MCF 10A (cell line): ENCODE results near the gene RBM20. TPM values are rescaled to one million over a fixed set of nuclear protein-coding genes. Genes with fewer than 3 reads are reported as not detected.

Experiments used
- BruUV-seq: library from RNA; stranded (reverse); fragments of 400-500 nt; replicated peaks from 2 replicates; lab custom pipeline; 2021; lab: Mats Ljungman, UMichigan
- CTCF ChIA-PET: fragments of 300-600 bp; sonication (Branson Sonifier 250); formaldehyde crosslinking; extraction: SDS; loops from one replicate; lab custom pipeline; 2021; ENCODE audit warnings: antibody characterized with exemption, inconsistent platforms; lab: Yijun Ruan, JAX
- POLR2A ChIA-PET: fragments of 300-600, 350-650 bp; sonication (Branson Sonifier 250); formaldehyde crosslinking; extraction: SDS; loops from one replicate; lab custom pipeline; 2020; ENCODE audit warnings: antibody characterized with exemption, inconsistent platforms; lab: Yijun Ruan, JAX
- DNase-seq: peaks from one replicate; pipeline ENCODE4 v3.0.0-alpha.2; 2018; ENCODE audit not compliant: unreplicated experiment
- H3K27ac Mint-ChIP-seq: one replicate; pipeline ENCODE4 v1.8.0; 2022; ENCODE audit warnings: mild to moderate bottlenecking, low read depth, mixed read lengths; ENCODE audit not compliant: unreplicated experiment
- H3K27me3 Mint-ChIP-seq: one replicate; pipeline ENCODE4 v1.8.0; 2022; ENCODE audit warnings: mixed read lengths; ENCODE audit not compliant: insufficient read depth, unreplicated experiment
- H3K36me3 Mint-ChIP-seq: one replicate; pipeline ENCODE4 v1.8.0; 2022; ENCODE audit warnings: mild to moderate bottlenecking, moderate library complexity, mixed read lengths; ENCODE audit not compliant: insufficient read depth, unreplicated experiment
- H3K4me1 Mint-ChIP-seq: one replicate; pipeline ENCODE4 v1.8.0; 2022; ENCODE audit warnings: mixed read lengths; ENCODE audit not compliant: insufficient read depth, unreplicated experiment
- H3K4me3 Mint-ChIP-seq: one replicate; pipeline ENCODE4 v1.8.0; 2022; ENCODE audit warnings: mild to moderate bottlenecking, moderate library complexity, mixed read lengths; ENCODE audit not compliant: unreplicated experiment
- H3K9me3 Mint-ChIP-seq: one replicate; pipeline ENCODE4 v1.8.0; 2022; ENCODE audit warnings: mixed read lengths; ENCODE audit not compliant: unreplicated experiment
- intact Hi-C: fragments of 100-400 bp; cut with micrococcal nuclease; formaldehyde crosslinking; loops from 2 replicates; pipeline ENCODE4 v1.14.1; 2022
- total RNA-seq: library from RNA; stranded (reverse); gene quantifications from 2 replicates; pipeline ENCODE4 v1.2.3, GENCODE V29; 2022
- TF ChIP-seq, protein P1 (sequence below): fragments of 200-600 bp; IDR thresholded peaks from one replicate; pipeline ENCODE4 v1.8.0; 2022; ENCODE audit warnings: antibody characterized with exemption, mild to moderate bottlenecking; ENCODE audit not compliant: unreplicated experiment

Gene RBM20
- total RNA-seq, 1 experiment from 2014 or later, result not detected

DNA sequence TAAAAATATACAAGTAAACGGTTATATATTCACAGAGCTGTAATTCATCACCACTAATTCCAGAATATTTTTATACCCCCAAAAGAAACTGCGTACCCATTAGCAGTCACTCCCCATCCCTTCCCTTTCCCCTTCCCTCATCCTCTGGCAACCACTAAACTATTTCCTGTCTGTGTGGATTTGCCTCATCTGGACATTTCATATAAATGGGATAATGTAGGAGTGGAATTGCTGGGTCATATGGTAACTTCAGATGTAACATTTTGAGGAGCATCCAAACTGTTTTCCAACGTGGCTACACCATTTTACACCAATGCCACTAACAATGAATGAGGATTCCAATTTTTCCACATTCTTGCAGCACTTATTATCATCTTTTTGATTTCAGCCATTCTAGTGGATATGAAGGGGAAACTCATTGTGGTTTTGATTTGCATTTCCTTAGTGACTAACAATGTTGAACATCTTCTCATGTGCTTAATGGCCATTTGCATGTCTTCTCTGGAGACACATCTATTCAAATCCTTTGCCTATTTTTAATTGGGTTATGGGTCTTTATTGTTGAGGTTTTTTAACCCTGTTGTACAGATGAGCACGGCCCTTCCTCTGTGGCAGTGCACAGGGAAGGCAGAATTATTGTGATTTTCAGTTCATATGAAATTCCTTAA is 79.2 kb downstream of the RBM20 start:
- H3K9me3 Mint-ChIP-seq, result no peaks in the 10 kb centered on the region
- H3K4me1 Mint-ChIP-seq, result peaks cover 11% of the 10 kb centered on the region
- intact Hi-C loops, result no loop called here
- no peak overlapping the region for H3K4me3 Mint-ChIP-seq
- no peak overlapping the region for H3K27ac Mint-ChIP-seq
- no TSS peak for BruUV-seq
- ChIA-PET POLR2A (no interaction called here), CTCF (interaction anchor here (1.1 kb wide), 1 partner anchor 16 kb away, joined by 3 read pairs; no protein-coding TSS in a partner anchor)
- H3K36me3 Mint-ChIP-seq, result no peaks in the 10 kb centered on the region
- H3K27me3 Mint-ChIP-seq, result no peaks in the 10 kb centered on the region
- TF ChIP-seq, protein P1, sequence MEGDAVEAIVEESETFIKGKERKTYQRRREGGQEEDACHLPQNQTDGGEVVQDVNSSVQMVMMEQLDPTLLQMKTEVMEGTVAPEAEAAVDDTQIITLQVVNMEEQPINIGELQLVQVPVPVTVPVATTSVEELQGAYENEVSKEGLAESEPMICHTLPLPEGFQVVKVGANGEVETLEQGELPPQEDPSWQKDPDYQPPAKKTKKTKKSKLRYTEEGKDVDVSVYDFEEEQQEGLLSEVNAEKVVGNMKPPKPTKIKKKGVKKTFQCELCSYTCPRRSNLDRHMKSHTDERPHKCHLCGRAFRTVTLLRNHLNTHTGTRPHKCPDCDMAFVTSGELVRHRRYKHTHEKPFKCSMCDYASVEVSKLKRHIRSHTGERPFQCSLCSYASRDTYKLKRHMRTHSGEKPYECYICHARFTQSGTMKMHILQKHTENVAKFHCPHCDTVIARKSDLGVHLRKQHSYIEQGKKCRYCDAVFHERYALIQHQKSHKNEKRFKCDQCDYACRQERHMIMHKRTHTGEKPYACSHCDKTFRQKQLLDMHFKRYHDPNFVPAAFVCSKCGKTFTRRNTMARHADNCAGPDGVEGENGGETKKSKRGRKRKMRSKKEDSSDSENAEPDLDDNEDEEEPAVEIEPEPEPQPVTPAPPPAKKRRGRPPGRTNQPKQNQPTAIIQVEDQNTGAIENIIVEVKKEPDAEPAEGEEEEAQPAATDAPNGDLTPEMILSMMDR, result no peak
- DNase-seq, result no peak

DNA sequence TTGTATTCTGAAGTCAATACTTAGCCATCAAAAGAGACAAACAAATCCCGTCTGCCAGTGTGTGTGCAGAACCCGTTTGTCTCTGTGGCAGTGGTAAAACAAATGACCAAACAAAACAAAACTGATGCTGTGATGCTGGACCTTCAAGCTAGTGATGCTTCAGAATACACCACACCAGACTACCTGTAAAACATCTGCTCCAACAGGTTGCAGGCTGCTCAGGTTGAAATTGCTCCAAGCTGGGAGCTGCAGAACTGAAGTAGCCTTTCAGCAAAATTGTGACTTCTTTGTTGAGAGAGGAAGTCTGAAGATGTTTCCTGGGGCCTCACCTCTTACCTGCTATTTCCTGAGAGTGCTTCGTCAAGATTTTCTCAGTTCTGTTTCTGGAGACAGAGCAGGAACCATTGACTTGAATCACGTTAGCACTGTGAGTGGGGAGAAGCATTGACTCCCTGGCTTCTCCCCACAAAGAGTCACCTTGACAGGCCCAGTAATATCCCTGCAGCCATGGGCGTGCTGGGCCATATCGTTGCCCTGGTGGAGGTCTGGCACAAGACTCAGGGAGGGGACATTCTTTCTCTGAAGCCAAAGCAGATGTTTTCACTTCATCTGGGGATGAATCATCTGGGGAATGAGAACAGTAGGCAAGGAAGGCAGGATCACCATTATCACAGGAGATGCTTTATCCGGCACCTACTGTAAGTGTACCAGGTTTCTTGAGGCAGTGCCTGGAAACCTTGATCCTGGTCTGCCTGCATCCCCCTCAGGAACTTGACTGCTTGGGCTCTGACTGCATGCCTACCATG is 80.2 kb downstream of the RBM20 start:
- no peak for DNase-seq
- H3K4me3 Mint-ChIP-seq, result no peak overlapping the region
- intact Hi-C loops, result no loop called here
- ChIA-PET CTCF (interaction anchor here (0.6 kb wide), 1 partner anchor 114 kb away, joined by 3 read pairs; no protein-coding TSS in a partner anchor), POLR2A (no interaction called here)
- H3K27ac Mint-ChIP-seq, result no peak overlapping the region
- H3K36me3 Mint-ChIP-seq, result no peaks in the 10 kb centered on the region
- H3K9me3 Mint-ChIP-seq, result no peaks in the 10 kb centered on the region
- no peaks in the 10 kb centered on the region for H3K27me3 Mint-ChIP-seq
- BruUV-seq, result no TSS peak
- TF ChIP-seq, protein P1, result no peak
- H3K4me1 Mint-ChIP-seq, result peaks cover 11% of the 10 kb centered on the region

DNA sequence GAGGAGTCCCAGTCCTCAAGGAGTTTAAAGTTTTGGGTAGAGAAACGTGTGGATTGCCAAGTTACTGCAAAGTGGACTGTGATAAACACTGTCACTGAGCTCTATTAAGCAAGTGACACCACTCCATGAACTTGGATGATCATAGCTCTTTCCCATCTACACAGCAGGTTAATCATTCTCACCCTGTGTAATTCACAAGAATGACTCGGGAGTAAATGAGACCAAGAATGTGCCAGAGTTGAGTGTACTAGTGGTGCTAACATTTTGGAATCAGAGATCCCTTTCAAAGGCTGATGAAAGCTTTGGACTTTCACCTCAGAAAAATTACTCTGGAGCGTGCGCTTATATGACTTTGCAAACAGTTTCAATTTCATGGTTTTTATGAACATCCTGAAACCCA is 80.8 kb downstream of the RBM20 start:
- TF ChIP-seq, protein P1, result no peak
- H3K27ac Mint-ChIP-seq, result no peak overlapping the region
- CTCF ChIA-PET, result interaction anchor here (1.2 kb wide), 1 partner anchor 13 kb away, joined by 3 read pairs; no protein-coding TSS in a partner anchor
- H3K4me3 Mint-ChIP-seq, result no peak overlapping the region
- no peak for DNase-seq
- BruUV-seq, result no TSS peak
- POLR2A ChIA-PET, result no interaction called here
- H3K4me1 Mint-ChIP-seq, result peaks cover 11% of the 10 kb centered on the region
- intact Hi-C loops, result no loop called here
- no peaks in the 10 kb centered on the region for H3K36me3 Mint-ChIP-seq
- no peaks in the 10 kb centered on the region for H3K27me3 Mint-ChIP-seq
- H3K9me3 Mint-ChIP-seq, result no peaks in the 10 kb centered on the region
